Neural progenitor cell (in vitro differentiated cells): ENCODE measurements around the gene GALNT2. TPM values are rescaled to one million over a fixed set of nuclear protein-coding genes. Genes with fewer than 3 reads are reported as not detected.

ENCODE experiments used
- DNase-seq: peaks from one replicate; pipeline ENCODE4 v3.0.0-alpha.2; 2016; ENCODE audit warnings: low spot score
- H2AFZ ChIP-seq: fragments of 200-600 bp; sonication (generic); replicated peaks from 2 replicates; pipeline ENCODE4 v1.6.1; 2016; ENCODE audit warnings: antibody characterized with exemption
- H3F3A ChIP-seq: fragments of 200-600 bp; sonication (generic); 2 replicates; pipeline ENCODE4 v1.6.1; 2016; ENCODE audit warnings: antibody characterized with exemption, low read depth
- H3K27ac ChIP-seq: fragments of 200-600 bp; sonication (generic); 2 replicates; pipeline ENCODE4 v1.5.1; 2016; ENCODE audit warnings: mild to moderate bottlenecking
- H3K27me3 ChIP-seq: fragments of 200-600 bp; sonication (generic); 2 replicates; pipeline ENCODE4 v1.6.1; 2016; ENCODE audit warnings: mild to moderate bottlenecking, moderate library complexity
- H3K36me3 ChIP-seq: fragments of 200-600 bp; sonication (generic); 2 replicates; pipeline ENCODE4 v1.5.1; 2016
- H3K4me1 ChIP-seq: fragments of 200-600 bp; sonication (generic); 2 replicates; pipeline ENCODE4 v1.6.1; 2016; ENCODE audit warnings: mixed run types
- H3K4me2 ChIP-seq: fragments of 200-600 bp; sonication (generic); 2 replicates; pipeline ENCODE4 v1.6.1; 2016
- H3K4me3 ChIP-seq: fragments of 200-600 bp; sonication (generic); 2 replicates; pipeline ENCODE4 v1.5.1; 2016
- H3K79me2 ChIP-seq: fragments of 200-600 bp; sonication (generic); 2 replicates; pipeline ENCODE4 v1.6.1; 2016; ENCODE audit warnings: low read depth
- H3K9ac ChIP-seq: fragments of 200-600 bp; sonication (generic); 2 replicates; pipeline ENCODE4 v1.6.1; 2016
- H3K9me3 ChIP-seq: fragments of 200-600 bp; sonication (generic); 2 replicates; pipeline ENCODE4 v1.5.1; 2016; ENCODE audit warnings: low read depth
- H4K20me1 ChIP-seq: fragments of 200-600 bp; sonication (generic); 2 replicates; pipeline ENCODE4 v1.6.1; 2016; ENCODE audit warnings: low read depth
- H3K27ac Mint-ChIP-seq: 3 replicates; pipeline ENCODE4 v1.8.0; 2021; ENCODE audit warnings: mixed read lengths
- H3K27me3 Mint-ChIP-seq: 2 replicates; pipeline ENCODE4 v1.8.0; 2022; ENCODE audit warnings: low read depth, mild to moderate bottlenecking, inconsistent platforms, moderate library complexity, mixed read lengths; ENCODE audit not compliant: insufficient read depth
- H3K36me3 Mint-ChIP-seq: 3 replicates; pipeline ENCODE4 v1.8.0; 2021; ENCODE audit warnings: mixed read lengths
- H3K4me1 Mint-ChIP-seq: 3 replicates; pipeline ENCODE4 v1.8.0; 2021; ENCODE audit warnings: mixed read lengths
- H3K4me3 Mint-ChIP-seq: 3 replicates; pipeline ENCODE4 v1.8.0; 2021; ENCODE audit warnings: mild to moderate bottlenecking, moderate library complexity, mixed read lengths
- H3K9me3 Mint-ChIP-seq: 3 replicates; pipeline ENCODE4 v1.8.0; 2020; ENCODE audit warnings: mixed read lengths
- EZH2 ChIP-seq: fragments of 200-600 bp; sonication (generic); IDR thresholded peaks from 2 replicates; pipeline ENCODE4 v1.6.1; 2017; ENCODE audit warnings: antibody characterized with exemption, mild to moderate bottlenecking, moderate library complexity
- EZH2phosphoT487 ChIP-seq: fragments of 200-600 bp; sonication (generic); IDR thresholded peaks from 2 replicates; pipeline ENCODE4 v1.6.1; 2017; ENCODE audit warnings: antibody characterized with exemption
- total RNA-seq: library from RNA; depleted of rRNA; stranded (reverse); fragments of >200 nt; gene quantifications from 2 replicates; pipeline ENCODE4 v1.2.3, GENCODE V29; 2015; ENCODE audit warnings: low replicate concordance
- TF ChIP-seq, protein P1 (sequence below): fragments of 200-600 bp; sonication (generic); IDR thresholded peaks from 2 replicates; pipeline ENCODE4 v1.5.1; 2017; ENCODE audit warnings: antibody characterized with exemption, mild to moderate bottlenecking

The GALNT2 gene
- total RNA-seq, 1 donor from 2014 or later: 37.6 TPM

DNA sequence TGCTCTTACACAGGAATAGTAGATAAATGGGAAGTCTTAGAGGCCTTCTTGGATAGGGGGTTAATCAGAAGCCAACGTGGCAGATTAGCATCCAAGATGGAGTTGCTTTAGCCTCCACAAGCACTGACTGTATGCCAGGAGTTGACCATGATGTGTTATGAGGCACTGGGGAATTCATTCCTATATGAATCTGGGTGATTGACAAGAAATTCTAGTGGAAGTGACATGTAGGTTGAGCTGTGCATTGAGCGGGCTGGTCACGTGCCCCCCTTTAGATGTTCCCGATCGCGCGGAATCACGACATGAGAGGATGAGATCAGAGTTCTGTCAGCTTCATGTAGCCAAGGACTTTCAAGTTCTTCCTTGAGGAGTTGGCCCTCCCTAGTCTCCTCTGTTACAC is 31.7 kb downstream of the GALNT2 start:
- H2AFZ ChIP-seq: no peak overlapping the region
- peaks cover 8% of the 10 kb centered on the region for H3K27me3 Mint-ChIP-seq
- peaks cover 61% of the 10 kb centered on the region for H4K20me1 ChIP-seq
- H3K9me3 ChIP-seq: no peaks in the 10 kb centered on the region
- no peak overlapping the region for H3K4me3 ChIP-seq
- peaks cover 19% of the 10 kb centered on the region for H3K4me1 ChIP-seq
- no peaks in the 10 kb centered on the region for H3K9me3 Mint-ChIP-seq
- peaks cover 47% of the 10 kb centered on the region for H3K79me2 ChIP-seq
- peaks cover 4% of the 10 kb centered on the region for H3K36me3 Mint-ChIP-seq
- H3K27ac ChIP-seq: no peak overlapping the region
- DNase-seq: no peak
- no peaks in the 10 kb centered on the region for H3F3A ChIP-seq
- no peak overlapping the region for H3K4me3 Mint-ChIP-seq
- TF ChIP-seq EZH2 (no peak), EZH2phosphoT487 (no peak)
- TF ChIP-seq, protein P1, sequence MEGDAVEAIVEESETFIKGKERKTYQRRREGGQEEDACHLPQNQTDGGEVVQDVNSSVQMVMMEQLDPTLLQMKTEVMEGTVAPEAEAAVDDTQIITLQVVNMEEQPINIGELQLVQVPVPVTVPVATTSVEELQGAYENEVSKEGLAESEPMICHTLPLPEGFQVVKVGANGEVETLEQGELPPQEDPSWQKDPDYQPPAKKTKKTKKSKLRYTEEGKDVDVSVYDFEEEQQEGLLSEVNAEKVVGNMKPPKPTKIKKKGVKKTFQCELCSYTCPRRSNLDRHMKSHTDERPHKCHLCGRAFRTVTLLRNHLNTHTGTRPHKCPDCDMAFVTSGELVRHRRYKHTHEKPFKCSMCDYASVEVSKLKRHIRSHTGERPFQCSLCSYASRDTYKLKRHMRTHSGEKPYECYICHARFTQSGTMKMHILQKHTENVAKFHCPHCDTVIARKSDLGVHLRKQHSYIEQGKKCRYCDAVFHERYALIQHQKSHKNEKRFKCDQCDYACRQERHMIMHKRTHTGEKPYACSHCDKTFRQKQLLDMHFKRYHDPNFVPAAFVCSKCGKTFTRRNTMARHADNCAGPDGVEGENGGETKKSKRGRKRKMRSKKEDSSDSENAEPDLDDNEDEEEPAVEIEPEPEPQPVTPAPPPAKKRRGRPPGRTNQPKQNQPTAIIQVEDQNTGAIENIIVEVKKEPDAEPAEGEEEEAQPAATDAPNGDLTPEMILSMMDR: no peak
- no peaks in the 10 kb centered on the region for H3K27me3 ChIP-seq
- H3K4me2 ChIP-seq: no peak overlapping the region
- H3K27ac Mint-ChIP-seq: no peak overlapping the region
- peaks cover 21% of the 10 kb centered on the region for H3K4me1 Mint-ChIP-seq
- no peak overlapping the region for H3K9ac ChIP-seq
- H3K36me3 ChIP-seq: no peaks in the 10 kb centered on the region

DNA sequence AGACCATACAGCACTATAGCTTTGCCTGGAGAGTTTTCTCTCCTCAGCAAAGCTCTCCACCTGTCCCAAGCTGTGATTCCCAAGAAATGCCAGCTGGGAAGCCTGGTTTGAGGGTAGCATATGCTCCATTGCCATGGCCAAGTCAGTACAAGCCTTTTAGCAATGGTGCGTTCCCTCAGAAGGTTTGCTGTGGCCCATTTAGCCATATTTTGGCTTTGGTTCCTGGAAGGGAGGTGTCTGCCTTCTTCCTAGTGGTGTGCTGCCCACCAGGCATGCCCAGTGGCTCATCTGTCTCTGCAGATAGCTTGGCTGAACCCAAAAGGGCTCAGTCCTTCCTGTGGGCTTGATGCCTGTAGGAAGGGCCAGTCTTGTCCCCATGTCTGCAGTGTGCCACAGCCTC is 32.4 kb downstream of the GALNT2 start:
- Histone ChIP-seq H4K20me1 (peaks cover 67% of the 10 kb centered on the region), H3K79me2 (peaks cover 53% of the 10 kb centered on the region), H3K27me3 (no peaks in the 10 kb centered on the region), H3K9ac (no peak overlapping the region), H3K27ac (no peak overlapping the region), H3F3A (no peaks in the 10 kb centered on the region), H2AFZ (no peak overlapping the region), H3K9me3 (no peaks in the 10 kb centered on the region), H3K4me1 (peaks cover 27% of the 10 kb centered on the region), H3K4me2 (no peak overlapping the region), H3K36me3 (no peaks in the 10 kb centered on the region), H3K4me3 (no peak overlapping the region)
- TF ChIP-seq, protein P1: no peak
- TF ChIP-seq EZH2: no peak
- no peak for TF ChIP-seq EZH2phosphoT487
- no peak for DNase-seq
- Mint-ChIP-seq H3K27me3 (peaks cover 8% of the 10 kb centered on the region), H3K36me3 (peaks cover 4% of the 10 kb centered on the region), H3K27ac (no peak overlapping the region), H3K9me3 (no peaks in the 10 kb centered on the region), H3K4me3 (no peak overlapping the region), H3K4me1 (peaks cover 29% of the 10 kb centered on the region)

DNA sequence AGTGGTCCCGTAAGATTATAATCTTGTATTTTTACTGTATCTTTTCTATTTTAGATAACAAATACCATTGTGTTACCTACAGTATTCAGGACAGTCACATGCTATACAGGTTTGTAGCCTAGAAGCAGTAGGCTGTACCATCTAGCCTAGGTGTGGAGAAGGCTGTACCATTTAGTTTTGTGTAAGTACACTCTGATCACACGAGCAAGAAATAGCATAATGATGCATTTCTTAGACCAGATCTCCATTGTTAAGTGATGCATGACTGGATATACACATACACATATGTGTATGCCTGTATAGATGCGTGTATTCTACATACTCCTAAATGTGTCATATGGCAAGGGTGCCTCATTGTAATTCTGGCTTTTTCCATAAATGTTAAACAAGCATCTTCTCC is 33.9 kb downstream of the GALNT2 start:
- H3K4me1 Mint-ChIP-seq: peaks cover 39% of the 10 kb centered on the region
- Histone ChIP-seq H3K9me3 (no peaks in the 10 kb centered on the region), H3K4me3 (no peak overlapping the region), H4K20me1 (peaks cover 71% of the 10 kb centered on the region), H3K27me3 (no peaks in the 10 kb centered on the region), H3K4me2 (no peak overlapping the region), H3K79me2 (peaks cover 65% of the 10 kb centered on the region), H3K36me3 (no peaks in the 10 kb centered on the region), H3K27ac (no peak overlapping the region), H2AFZ (no peak overlapping the region), H3K9ac (no peak overlapping the region), H3F3A (no peaks in the 10 kb centered on the region), H3K4me1 (peaks cover 32% of the 10 kb centered on the region)
- no peak overlapping the region for H3K27ac Mint-ChIP-seq
- peaks cover 4% of the 10 kb centered on the region for H3K36me3 Mint-ChIP-seq
- no peak for TF ChIP-seq EZH2
- DNase-seq: no peak
- H3K9me3 Mint-ChIP-seq: no peaks in the 10 kb centered on the region
- H3K4me3 Mint-ChIP-seq: no peak overlapping the region
- H3K27me3 Mint-ChIP-seq: peaks cover 11% of the 10 kb centered on the region

DNA sequence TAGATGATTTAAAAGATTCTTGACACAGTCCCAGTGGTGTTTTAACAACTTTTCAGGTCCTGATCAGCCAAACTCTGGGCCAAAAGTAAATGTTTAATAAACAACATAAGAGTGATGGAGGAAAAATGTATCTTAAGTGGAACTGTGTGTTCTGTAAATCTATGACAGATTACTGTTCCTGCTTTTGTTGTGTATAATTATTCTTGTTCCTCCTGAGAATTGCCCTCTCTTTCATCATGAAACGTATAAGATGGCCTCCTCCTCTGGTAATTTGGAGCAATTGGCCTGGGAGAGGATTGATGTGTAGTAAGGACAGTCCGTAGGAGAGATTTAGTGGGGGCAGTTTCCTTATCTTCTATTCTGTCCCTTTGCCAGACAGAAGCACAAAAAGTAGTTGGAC is 34.5 kb downstream of the GALNT2 start:
- Histone ChIP-seq H3F3A (peaks cover 2% of the 10 kb centered on the region), H4K20me1 (peaks cover 75% of the 10 kb centered on the region), H3K4me2 (peak overlapping the region; percentile 25), H3K27ac (no peak overlapping the region), H3K4me3 (no peak overlapping the region), H3K79me2 (peaks cover 71% of the 10 kb centered on the region), H3K27me3 (no peaks in the 10 kb centered on the region), H3K9me3 (no peaks in the 10 kb centered on the region), H2AFZ (no peak overlapping the region), H3K36me3 (no peaks in the 10 kb centered on the region), H3K4me1 (peaks cover 36% of the 10 kb centered on the region), H3K9ac (no peak overlapping the region)
- Mint-ChIP-seq H3K36me3 (peaks cover 4% of the 10 kb centered on the region), H3K27me3 (peaks cover 12% of the 10 kb centered on the region), H3K9me3 (no peaks in the 10 kb centered on the region), H3K4me1 (peaks cover 45% of the 10 kb centered on the region), H3K27ac (no peak overlapping the region), H3K4me3 (no peak overlapping the region)
- DNase-seq: no peak
- TF ChIP-seq, protein P1: no peak
- no peak for TF ChIP-seq EZH2
- TF ChIP-seq EZH2phosphoT487: no peak
